ENCODE data around the gene MDK. TPM values are rescaled to one million over a fixed set of nuclear protein-coding genes. Genes with fewer than 3 reads are reported as not detected.
A peak's percentile ranks its signal among the peaks of the same experiment; 100 is the strongest.

MDK gene
- total and polyA plus RNA-seq, 12 donors: 3.6 to 16.5 (median 5.3) TPM

DNA sequence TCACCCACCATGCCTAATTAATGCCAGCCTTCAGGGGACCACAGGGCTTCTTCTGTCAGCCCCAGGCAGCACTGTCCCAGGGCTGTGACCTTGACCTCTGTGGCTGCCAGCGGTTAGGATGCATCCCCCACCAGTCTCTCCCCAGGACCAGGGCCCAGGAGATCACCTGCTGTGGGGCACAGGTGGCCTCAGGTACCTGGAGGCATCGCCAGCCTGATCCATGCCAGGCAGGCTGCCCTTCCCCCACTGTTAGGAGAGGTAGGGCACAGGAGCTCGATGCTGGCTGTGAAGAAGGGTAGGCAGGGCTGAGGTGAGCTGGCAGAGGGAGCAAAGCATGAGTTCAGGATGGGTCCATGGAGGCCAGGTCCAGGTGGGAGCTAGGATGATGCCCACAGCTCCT lies 16.7 kb upstream of the MDK start:
- TF ChIP-seq, protein P1, sequence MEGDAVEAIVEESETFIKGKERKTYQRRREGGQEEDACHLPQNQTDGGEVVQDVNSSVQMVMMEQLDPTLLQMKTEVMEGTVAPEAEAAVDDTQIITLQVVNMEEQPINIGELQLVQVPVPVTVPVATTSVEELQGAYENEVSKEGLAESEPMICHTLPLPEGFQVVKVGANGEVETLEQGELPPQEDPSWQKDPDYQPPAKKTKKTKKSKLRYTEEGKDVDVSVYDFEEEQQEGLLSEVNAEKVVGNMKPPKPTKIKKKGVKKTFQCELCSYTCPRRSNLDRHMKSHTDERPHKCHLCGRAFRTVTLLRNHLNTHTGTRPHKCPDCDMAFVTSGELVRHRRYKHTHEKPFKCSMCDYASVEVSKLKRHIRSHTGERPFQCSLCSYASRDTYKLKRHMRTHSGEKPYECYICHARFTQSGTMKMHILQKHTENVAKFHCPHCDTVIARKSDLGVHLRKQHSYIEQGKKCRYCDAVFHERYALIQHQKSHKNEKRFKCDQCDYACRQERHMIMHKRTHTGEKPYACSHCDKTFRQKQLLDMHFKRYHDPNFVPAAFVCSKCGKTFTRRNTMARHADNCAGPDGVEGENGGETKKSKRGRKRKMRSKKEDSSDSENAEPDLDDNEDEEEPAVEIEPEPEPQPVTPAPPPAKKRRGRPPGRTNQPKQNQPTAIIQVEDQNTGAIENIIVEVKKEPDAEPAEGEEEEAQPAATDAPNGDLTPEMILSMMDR (IDR thresholded peaks at IDR 0.05): no peak
- Histone ChIP-seq H3K4me3 (no peak overlapping the region), H3K27ac (peak overlapping the region in 7 of 10 donors; percentile 3 to 97 (median 93)), H3K36me3 (peaks cover 0 to 54% (median 14%) of the 10 kb centered on the region in 9 donors), H3K9me3 (no peaks in the 10 kb centered on the region), H3K27me3 (no peaks in the 10 kb centered on the region), H3K4me1 (peaks cover 25 to 78% (median 67%) of the 10 kb centered on the region in 9 donors)
- DNase-seq (peak in 1 of 2 donors; percentile 9), ATAC-seq (no peak)
- 78 to 84% methylated on average over 3 of the region's 3 CpGs for WGBS, 2 donors
- intact Hi-C loops (cut with DNase I): loop anchor here in 1 of 10 donors (5.0 kb wide), 1 partner anchor 127 kb away; no protein-coding TSS in a partner anchor

DNA sequence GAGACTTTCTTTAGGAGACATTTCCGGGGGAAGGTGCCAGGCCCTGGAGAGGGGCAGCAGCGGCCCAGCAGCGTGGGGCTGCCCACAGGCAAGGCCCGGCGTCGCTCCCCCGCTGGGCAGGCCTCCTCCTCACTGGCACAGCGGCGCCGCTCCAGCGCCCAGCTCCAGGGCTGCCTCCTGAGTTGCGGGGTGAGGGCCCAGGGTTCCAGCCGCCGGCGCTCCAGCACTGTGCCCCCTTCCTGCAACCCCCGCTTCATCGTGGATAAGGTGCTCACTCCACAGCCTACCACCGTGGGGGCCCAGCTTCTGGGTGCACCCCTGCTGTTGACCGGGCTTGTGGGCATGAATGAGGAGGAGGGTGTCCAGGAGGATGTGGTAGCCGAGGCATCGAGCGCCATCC lies 15.2 kb upstream of the MDK start:
- TF ChIP-seq, protein P1 (IDR thresholded peaks at IDR 0.05): no peak
- Histone ChIP-seq H3K4me1 (peaks cover 18 to 68% (median 54%) of the 10 kb centered on the region in 9 donors), H3K27ac (peak overlapping the region in 3 of 10 donors; percentile 5 to 93 (median 21)), H3K27me3 (no peaks in the 10 kb centered on the region), H3K4me3 (no peak overlapping the region), H3K36me3 (peaks cover 0 to 69% (median 27%) of the 10 kb centered on the region in 9 donors), H3K9me3 (no peaks in the 10 kb centered on the region)
- intact Hi-C loops (cut with DNase I): loop anchor here in 1 of 10 donors (2.0 kb wide), 1 partner anchor 13 kb away; no protein-coding TSS in a partner anchor
- WGBS, 2 donors: 93 to 95% methylated on average over 22 of the region's 22 CpGs
- ATAC-seq (no peak), DNase-seq (peak in 1 of 2 donors; percentile 15)

DNA sequence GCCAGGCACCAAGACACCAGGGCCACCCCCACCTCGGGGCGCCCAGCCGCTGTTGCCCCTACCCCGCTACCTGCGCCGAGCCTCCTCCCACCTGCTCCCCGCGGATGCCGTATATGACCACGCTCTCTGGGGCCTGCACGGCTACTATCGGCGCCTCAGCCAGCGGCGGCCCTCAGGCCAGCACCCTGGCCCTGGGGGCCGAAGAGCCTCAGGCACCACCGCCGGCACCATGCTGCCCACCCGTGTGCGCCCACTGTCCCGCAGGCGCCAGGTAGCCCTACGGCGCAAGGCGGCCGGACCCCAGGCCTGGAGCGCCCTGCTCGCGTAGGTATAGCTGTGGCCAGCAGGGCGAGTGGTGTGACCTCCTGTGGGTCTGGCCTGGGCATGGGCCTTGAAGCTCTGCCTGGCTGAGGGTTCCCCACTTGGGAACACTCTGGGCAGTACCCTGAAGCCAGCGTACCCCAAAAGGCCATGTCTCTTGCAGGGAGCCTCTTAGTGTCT lies 14.8 kb upstream of the MDK start:
- ATAC-seq (no peak), DNase-seq (peak in 1 of 2 donors; percentile 17)
- TF ChIP-seq, protein P1 (IDR thresholded peaks at IDR 0.05): no peak
- H3K36me3 ChIP-seq: peaks cover 0 to 74% (median 32%) of the 10 kb centered on the region in 9 donors
- no peaks in the 10 kb centered on the region for H3K9me3 ChIP-seq
- peak overlapping the region in 5 of 10 donors; percentile 17 to 56 (median 40) for H3K27ac ChIP-seq
- H3K4me1 ChIP-seq: peaks cover 18 to 64% (median 51%) of the 10 kb centered on the region in 9 donors
- no peaks in the 10 kb centered on the region for H3K27me3 ChIP-seq
- 93% methylated on average over 31 of the region's 31 CpGs for WGBS, 2 donors
- intact Hi-C loops (cut with DNase I): loop anchor here in 1 of 10 donors (2.0 kb wide), 1 partner anchor 14 kb away; no protein-coding TSS in a partner anchor
- no peak overlapping the region for H3K4me3 ChIP-seq

DNA sequence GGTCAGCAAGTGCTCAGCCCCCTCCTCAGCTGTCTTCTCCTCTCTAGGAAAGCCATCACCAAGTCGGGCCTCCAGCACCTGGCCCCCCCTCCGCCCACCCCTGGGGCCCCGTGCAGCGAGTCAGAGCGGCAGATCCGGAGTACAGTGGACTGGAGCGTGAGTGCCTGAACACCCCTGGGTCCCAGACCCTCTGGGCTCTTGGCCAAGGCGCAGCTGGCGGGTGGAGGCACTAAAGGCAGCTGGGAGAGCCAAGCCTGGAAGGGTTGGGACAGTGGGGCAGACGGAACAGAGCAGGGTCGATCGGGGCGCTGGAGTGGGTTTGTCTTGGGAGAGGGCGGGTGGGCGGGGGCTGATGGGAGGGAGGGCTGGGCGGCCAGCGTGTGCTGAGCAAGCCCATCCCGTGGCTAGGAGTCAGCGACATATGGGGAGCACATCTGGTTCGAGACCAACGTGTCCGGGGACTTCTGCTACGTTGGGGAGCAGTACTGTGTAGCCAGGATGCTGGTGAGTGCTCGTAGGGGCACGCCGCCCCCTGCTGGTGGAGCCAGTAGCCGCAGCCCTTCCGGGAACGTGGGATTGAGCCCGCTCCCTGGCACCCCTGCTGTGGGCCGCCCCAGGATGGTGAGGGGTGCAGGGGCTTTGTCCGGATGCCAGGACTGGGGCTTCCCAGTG lies 14.1 kb upstream of the MDK start:
- TF ChIP-seq, protein P1 (IDR thresholded peaks at IDR 0.05): peak; percentile 84 to 95 (median 92)
- peaks cover 0 to 80% (median 38%) of the 10 kb centered on the region in 9 donors for H3K36me3 ChIP-seq
- no peak overlapping the region for H3K4me3 ChIP-seq
- intact Hi-C loops (cut with DNase I): loop anchor here in 1 of 10 donors (2.0 kb wide), 1 partner anchor 15 kb away; no protein-coding TSS in a partner anchor
- DNase-seq: peak; percentile 71 to 81
- H3K4me1 ChIP-seq: peaks cover 14 to 57% (median 44%) of the 10 kb centered on the region in 9 donors
- peak overlapping the region in 7 of 10 donors; percentile 17 to 56 (median 38) for H3K27ac ChIP-seq
- H3K9me3 ChIP-seq: no peaks in the 10 kb centered on the region
- 17 to 19% methylated on average over 32 of the region's 32 CpGs for WGBS, 2 donors
- no peaks in the 10 kb centered on the region for H3K27me3 ChIP-seq
- peak; percentile 34 to 67 (median 56) for ATAC-seq

Measured in heart right ventricle (tissue), 16 donors.